ENCODE data around the gene MINDY4. TPM values are rescaled to one million over a fixed set of nuclear protein-coding genes. Genes with fewer than 3 reads are reported as not detected.

The MINDY4 gene
- total RNA-seq, 3 donors from 2014 or later (not counting 1 experiment from before 2014, with no cell fraction given) = 1.1 to 1.7 (median 1.1) TPM

DNA sequence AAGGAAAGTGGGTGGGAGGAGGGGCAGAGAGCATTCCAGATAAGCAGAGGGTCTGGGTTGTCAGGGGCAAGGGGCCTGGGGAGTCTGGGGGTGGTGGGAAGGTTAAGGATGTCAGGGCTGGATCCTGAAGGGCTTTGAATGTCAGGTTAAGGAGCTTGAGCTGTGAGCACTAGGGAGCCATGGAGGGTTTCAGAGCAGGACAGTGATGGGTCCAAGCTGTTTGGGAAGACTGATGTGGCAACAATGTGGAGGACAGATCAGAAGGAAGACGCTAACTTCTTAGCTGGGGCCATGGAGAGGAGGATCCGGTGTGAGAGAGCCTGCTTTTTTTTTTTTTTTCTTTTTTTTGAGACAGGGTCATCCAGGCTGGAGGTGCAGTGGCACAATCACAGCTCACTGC, 126.6 kb downstream of the MINDY4 start:
- 90% methylated on average over 2 of the region's 2 CpGs for WGBS (ENCODE audit: insufficient coverage)
- H3K27ac ChIP-seq (ENCODE audit: low read length) = no peak overlapping the region
- Mint-ChIP-seq H3K4me1 (no peaks in the 10 kb centered on the region), H3K36me3 (no peaks in the 10 kb centered on the region), H3K9me3 (no peaks in the 10 kb centered on the region), H3K4me3 (no peak overlapping the region), H3K27ac (no peak overlapping the region), H3K27me3 (ENCODE audit: low read depth in 2 of 2) (peaks cover 0 to 7% of the 10 kb centered on the region in 2 donors)
- H3K27me3 ChIP-seq (ENCODE audit: control insufficient read depth, insufficient read depth, low read length) = no peaks in the 10 kb centered on the region
- no peaks in the 10 kb centered on the region for H3K4me1 ChIP-seq (ENCODE audit: control insufficient read depth, insufficient read depth, low read length)
- ATAC-seq (no peak), DNase-seq (no peak)
- intact Hi-C loops (cut with micrococcal nuclease) = no loop called here
- no peaks in the 10 kb centered on the region for H3K9me3 ChIP-seq (ENCODE audit: control insufficient read depth, insufficient read depth, low read length)
- no peak overlapping the region for H3K4me3 ChIP-seq (ENCODE audit: low read length)
- H3K36me3 ChIP-seq (ENCODE audit: control insufficient read depth, insufficient read depth, low read length) = no peaks in the 10 kb centered on the region
- TF ChIP-seq, protein P1, sequence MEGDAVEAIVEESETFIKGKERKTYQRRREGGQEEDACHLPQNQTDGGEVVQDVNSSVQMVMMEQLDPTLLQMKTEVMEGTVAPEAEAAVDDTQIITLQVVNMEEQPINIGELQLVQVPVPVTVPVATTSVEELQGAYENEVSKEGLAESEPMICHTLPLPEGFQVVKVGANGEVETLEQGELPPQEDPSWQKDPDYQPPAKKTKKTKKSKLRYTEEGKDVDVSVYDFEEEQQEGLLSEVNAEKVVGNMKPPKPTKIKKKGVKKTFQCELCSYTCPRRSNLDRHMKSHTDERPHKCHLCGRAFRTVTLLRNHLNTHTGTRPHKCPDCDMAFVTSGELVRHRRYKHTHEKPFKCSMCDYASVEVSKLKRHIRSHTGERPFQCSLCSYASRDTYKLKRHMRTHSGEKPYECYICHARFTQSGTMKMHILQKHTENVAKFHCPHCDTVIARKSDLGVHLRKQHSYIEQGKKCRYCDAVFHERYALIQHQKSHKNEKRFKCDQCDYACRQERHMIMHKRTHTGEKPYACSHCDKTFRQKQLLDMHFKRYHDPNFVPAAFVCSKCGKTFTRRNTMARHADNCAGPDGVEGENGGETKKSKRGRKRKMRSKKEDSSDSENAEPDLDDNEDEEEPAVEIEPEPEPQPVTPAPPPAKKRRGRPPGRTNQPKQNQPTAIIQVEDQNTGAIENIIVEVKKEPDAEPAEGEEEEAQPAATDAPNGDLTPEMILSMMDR (IDR thresholded peaks at IDR 0.05) = no peak

DNA sequence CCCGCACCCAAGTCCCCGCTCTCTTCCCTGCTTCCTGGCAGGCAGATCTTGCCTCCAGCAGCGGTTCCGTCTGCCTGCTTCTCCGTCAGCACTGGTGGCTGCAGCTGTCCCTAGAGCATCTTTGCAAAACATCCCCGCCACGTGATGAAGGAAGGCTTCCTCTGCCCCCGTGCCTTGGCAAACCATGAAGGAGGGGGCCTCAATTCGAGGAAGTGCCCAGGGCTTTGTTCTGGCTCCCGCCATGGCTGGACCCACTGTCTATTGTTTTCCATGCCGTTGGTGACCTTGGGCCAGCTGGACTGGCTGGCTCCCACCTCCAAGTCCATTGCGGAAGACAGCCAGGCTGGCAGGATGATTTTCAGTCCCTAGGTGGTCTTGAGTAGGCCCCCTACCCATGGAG, 127.2 kb downstream of the MINDY4 start:
- no peaks in the 10 kb centered on the region for H3K4me1 ChIP-seq (ENCODE audit: control insufficient read depth, insufficient read depth, low read length)
- intact Hi-C loops (cut with micrococcal nuclease) = no loop called here
- H3K4me3 ChIP-seq (ENCODE audit: low read length) = no peak overlapping the region
- peaks cover 0 to 7% of the 10 kb centered on the region in 2 donors for H3K27me3 Mint-ChIP-seq (ENCODE audit: low read depth in 2 of 2)
- H3K36me3 Mint-ChIP-seq = no peaks in the 10 kb centered on the region
- no peaks in the 10 kb centered on the region for H3K9me3 ChIP-seq (ENCODE audit: control insufficient read depth, insufficient read depth, low read length)
- WGBS (ENCODE audit: insufficient coverage) = 73% methylated on average over 12 of the region's 12 CpGs
- TF ChIP-seq, protein P1 (IDR thresholded peaks at IDR 0.05) = no peak
- no peaks in the 10 kb centered on the region for H3K27me3 ChIP-seq (ENCODE audit: control insufficient read depth, insufficient read depth, low read length)
- DNase-seq (no peak), ATAC-seq (no peak)
- no peak overlapping the region for H3K27ac ChIP-seq (ENCODE audit: low read length)
- H3K4me1 Mint-ChIP-seq = no peaks in the 10 kb centered on the region
- H3K36me3 ChIP-seq (ENCODE audit: control insufficient read depth, insufficient read depth, low read length) = no peaks in the 10 kb centered on the region
- H3K9me3 Mint-ChIP-seq = no peaks in the 10 kb centered on the region
- H3K4me3 Mint-ChIP-seq = no peak overlapping the region
- H3K27ac Mint-ChIP-seq = no peak overlapping the region

DNA sequence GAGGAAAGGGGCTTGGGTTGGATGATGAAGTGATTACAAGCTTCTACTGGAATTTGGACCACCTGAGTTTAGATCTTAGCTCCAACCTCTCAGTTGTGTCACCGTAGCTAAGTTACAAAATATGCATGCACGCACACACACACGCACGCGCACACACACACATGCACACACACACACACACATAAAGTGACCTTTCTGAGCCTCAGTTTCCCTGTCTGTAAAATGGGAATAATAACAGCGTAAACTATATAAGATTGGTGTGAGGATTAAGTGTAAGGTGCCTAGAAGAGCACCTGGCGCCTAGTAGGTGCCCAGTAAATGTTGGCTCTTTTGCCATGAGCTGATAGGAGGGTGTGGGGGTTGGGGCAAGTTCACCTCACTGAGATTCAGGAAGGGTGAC, 127.8 kb downstream of the MINDY4 start:
- Mint-ChIP-seq H3K36me3 (no peaks in the 10 kb centered on the region), H3K9me3 (no peaks in the 10 kb centered on the region), H3K4me1 (no peaks in the 10 kb centered on the region), H3K27me3 (ENCODE audit: low read depth in 2 of 2) (peaks cover 0 to 7% of the 10 kb centered on the region in 2 donors), H3K4me3 (no peak overlapping the region), H3K27ac (no peak overlapping the region)
- TF ChIP-seq, protein P1 (IDR thresholded peaks at IDR 0.05) = no peak
- H3K36me3 ChIP-seq (ENCODE audit: control insufficient read depth, insufficient read depth, low read length) = no peaks in the 10 kb centered on the region
- no peaks in the 10 kb centered on the region for H3K9me3 ChIP-seq (ENCODE audit: control insufficient read depth, insufficient read depth, low read length)
- no peaks in the 10 kb centered on the region for H3K4me1 ChIP-seq (ENCODE audit: control insufficient read depth, insufficient read depth, low read length)
- 93% methylated on average over 7 of the region's 7 CpGs for WGBS (ENCODE audit: insufficient coverage)
- no peak overlapping the region for H3K4me3 ChIP-seq (ENCODE audit: low read length)
- intact Hi-C loops (cut with micrococcal nuclease) = no loop called here
- H3K27me3 ChIP-seq (ENCODE audit: control insufficient read depth, insufficient read depth, low read length) = no peaks in the 10 kb centered on the region
- ATAC-seq (no peak), DNase-seq (no peak)
- no peak overlapping the region for H3K27ac ChIP-seq (ENCODE audit: low read length)

DNA sequence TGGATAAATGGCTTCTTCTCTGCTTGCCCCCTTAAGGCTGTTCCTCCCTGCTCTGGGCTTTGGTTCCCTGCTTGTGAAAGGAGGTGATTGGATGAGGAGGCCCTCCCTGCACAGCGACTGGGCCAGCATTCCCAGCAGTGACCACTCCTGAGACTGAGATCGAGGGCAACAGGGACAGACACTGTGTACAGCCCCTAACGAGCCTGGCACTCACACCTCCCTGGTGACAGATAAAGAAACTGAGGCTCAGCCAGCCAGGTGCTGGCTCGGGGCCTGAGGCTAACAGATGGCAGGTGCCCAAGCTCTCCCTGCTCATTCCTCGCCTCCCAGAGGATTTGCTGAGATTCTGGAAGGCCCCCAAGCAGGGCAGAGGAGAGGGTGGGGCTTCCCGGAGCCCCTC, 128.4 kb downstream of the MINDY4 start:
- no peak overlapping the region for H3K27ac ChIP-seq (ENCODE audit: low read length)
- Mint-ChIP-seq H3K9me3 (no peaks in the 10 kb centered on the region), H3K4me1 (no peaks in the 10 kb centered on the region), H3K4me3 (no peak overlapping the region), H3K27me3 (ENCODE audit: low read depth in 2 of 2) (peaks cover 0 to 7% of the 10 kb centered on the region in 2 donors), H3K36me3 (no peaks in the 10 kb centered on the region), H3K27ac (no peak overlapping the region)
- intact Hi-C loops (cut with micrococcal nuclease) = no loop called here
- no peaks in the 10 kb centered on the region for H3K36me3 ChIP-seq (ENCODE audit: control insufficient read depth, insufficient read depth, low read length)
- DNase-seq = no peak
- 71% methylated on average over 6 of the region's 6 CpGs for WGBS (ENCODE audit: insufficient coverage)
- ATAC-seq = no peak
- H3K4me3 ChIP-seq (ENCODE audit: low read length) = no peak overlapping the region
- H3K27me3 ChIP-seq (ENCODE audit: control insufficient read depth, insufficient read depth, low read length) = no peaks in the 10 kb centered on the region
- H3K4me1 ChIP-seq (ENCODE audit: control insufficient read depth, insufficient read depth, low read length) = no peaks in the 10 kb centered on the region
- H3K9me3 ChIP-seq (ENCODE audit: control insufficient read depth, insufficient read depth, low read length) = no peaks in the 10 kb centered on the region
- TF ChIP-seq, protein P1 (IDR thresholded peaks at IDR 0.05) = no peak
